NCI-H2107 treated with DMSO at 0.1 percent for 48 hours (cell line): Measurements from ENCODE around the gene TMEM25.
"Not testable (repeated sequence)": the region's sequence is repeated elsewhere in the genome, so short reads cannot be mapped to it uniquely, and the experiment has no call there.

Experiments used
- DNase-seq: peaks from one replicate; lab custom pipeline; 2025; ENCODE audit not compliant: unreplicated experiment; lab: John Stamatoyannopoulos, UW

The TMEM25 gene

DNA sequence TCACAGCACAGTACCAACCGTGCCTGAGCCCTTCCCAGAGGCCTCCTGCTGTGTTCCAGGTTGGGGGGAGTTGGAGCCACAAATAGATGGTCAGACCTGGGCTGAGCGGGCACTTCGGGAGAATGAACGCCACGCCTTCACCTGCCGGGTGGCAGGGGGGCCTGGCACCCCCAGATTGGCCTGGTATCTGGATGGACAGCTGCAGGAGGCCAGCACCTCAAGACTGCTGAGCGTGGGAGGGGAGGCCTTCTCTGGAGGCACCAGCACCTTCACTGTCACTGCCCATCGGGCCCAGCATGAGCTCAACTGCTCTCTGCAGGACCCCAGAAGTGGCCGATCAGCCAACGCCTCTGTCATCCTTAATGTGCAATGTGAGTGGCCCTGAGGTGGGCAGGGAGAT lies 1.1 kb downstream of the TMEM25 start:
- no peak for DNase-seq

- DNase-seq: no peak
Measured at GRCh38 chr11:118532852-118533768, 2.1 kb downstream of the TMEM25 start.

GRCh38 chr11:118533769-118534729 lies 3.1 kb downstream of the TMEM25 start:
- no peak for DNase-seq

- no peak for DNase-seq
Measured at GRCh38 chr11:118535261-118535660, 4.3 kb downstream of the TMEM25 start.

- DNase-seq: no peak
Measured at GRCh38 chr11:118536726-118537125, 5.7 kb downstream of the TMEM25 start.

DNA sequence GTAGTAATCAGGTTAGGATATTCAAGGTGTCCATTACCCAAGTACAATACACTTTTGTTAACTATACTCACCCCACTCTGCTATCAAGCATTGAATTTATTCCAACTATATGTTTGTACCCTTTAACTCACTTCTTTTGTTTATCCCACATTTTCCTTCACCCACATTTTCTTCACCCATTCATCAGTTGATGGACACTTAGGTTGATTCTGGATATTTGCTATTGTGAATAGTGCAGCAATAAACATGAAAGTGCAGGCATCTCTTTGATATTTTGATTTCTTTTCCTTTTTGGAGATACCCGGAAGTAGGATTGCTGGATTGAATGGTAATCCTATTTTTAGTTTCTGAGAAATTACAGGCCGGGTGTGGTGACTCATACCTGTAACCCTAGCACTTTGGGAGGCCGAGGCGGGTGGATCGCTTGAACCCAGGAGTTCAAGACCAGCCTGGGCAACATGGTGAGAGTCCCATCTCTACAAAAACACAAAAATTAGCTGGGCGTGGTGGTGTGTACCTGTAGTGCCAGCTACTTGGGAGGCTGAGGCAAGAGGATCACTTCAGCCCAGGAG lies 6.5 kb downstream of the TMEM25 start:
- no peak for DNase-seq

DNA sequence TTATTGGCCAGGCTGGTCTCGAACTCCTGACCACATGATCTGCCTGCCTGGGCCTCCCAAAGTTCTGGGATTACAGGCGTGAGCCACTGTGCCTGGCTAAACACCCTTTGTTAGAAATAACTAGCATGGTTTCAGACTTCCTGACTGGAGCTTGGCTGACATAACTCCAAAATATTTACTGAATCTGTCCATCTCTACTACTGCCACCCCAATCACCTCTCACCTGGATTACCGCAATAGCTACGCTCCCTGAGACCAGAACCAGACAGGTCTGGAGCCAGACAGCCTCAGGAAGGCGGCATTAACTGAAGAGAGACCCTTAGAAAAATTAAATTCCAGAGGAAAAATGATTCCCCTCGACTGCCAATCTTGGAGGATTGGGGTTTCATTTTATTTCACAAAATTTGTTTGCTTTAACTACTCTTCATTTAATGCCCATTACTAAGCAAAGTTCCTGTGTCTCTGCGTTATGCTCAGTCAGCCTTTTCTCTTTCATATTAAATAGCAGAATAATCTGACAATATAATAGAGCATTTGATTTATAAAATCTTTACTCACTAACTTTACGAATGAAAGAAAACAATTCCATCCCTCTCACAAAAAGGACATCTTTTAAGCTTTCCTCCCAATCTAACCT lies 13.1 kb downstream of the TMEM25 start:
- DNase-seq: no peak

- no peak for DNase-seq
Measured at GRCh38 chr11:118544647-118545010, 13.6 kb downstream of the TMEM25 start.

GRCh38 chr11:118545533-118545932 lies 14.5 kb downstream of the TMEM25 start:
- no peak for DNase-seq

DNA sequence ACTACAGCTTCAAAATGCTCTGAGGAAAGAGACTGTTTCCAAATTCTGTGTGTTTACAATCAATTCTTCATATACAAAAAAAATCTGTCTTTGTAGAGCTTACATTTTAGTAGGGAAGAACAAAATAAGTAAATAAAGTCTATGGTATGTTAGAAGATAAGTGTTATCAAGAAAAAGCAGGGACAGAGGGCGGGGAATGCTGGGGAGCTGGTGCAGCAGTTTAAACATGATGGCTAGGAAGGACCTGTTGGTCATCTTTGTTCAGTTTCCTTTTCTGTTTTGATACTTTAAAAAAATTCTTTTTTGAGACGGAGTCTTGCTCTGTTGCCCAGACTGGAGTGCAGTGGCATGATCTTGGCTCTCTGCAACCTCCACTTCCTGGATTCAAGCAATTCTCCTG lies 16.1 kb downstream of the TMEM25 start:
- DNase-seq: no peak

DNA sequence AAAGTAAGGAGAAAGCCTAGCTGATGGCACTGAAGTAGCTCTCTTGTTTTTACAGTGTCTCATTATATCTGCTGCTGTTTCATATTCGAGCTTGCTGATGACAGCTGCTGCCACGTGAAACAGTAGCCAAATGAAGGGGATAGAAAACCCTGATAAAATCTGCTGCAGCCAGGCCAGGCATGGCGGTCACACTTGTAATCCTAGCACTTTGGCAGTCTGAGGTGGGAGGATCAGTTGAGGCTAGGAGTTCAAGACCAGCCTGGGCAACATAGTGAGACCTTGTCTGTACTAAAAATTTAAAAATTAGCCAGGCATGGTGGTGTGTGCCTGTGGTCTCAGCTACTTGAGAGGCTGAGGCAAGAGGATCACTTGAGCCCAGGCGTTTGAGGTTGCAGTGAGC lies 21.3 kb downstream of the TMEM25 start:
- no peak for DNase-seq

- no peak for DNase-seq
Measured at GRCh38 chr11:118560806-118561205, 29.8 kb downstream of the TMEM25 start.

DNA sequence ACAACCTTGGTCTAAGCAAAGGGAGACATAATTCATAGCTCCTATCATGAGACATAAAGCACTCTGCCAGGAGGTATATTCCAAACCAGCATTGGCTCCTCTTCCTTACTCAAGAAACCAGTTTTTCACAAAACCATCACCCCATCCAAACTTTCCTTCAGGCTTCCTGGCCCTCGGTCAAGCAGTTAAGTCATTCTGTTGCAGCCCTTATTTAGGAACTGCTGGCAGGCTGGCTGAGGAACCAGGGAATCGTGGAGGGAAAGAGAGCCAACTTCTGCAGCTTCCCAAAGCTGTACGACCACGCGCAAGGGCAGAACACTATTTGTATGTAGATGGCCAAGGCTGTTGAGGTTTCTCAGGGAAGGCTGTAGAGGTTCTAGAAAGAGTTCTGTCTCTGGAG lies 34.1 kb downstream of the TMEM25 start:
- DNase-seq: no peak

DNA sequence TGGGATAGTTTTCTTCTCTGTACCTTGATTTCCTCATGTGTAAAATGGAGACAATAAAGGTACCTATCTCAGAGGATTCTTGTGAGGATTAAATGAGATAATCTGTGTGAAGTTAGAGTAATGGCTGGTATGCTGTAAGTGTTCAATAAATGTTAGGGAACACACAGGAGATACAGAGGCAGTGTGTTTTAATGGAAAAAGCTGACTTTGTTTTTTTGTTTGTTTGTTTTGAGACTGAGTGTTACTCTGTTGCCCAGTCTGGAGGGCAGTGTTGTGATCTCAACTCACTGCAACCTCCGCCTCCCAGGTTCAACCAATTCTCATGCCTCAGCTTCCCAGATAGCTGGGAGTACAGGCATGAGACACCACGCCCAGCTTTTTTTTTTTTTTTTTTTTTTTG lies 38.7 kb downstream of the TMEM25 start:
- DNase-seq: no peak

DNA sequence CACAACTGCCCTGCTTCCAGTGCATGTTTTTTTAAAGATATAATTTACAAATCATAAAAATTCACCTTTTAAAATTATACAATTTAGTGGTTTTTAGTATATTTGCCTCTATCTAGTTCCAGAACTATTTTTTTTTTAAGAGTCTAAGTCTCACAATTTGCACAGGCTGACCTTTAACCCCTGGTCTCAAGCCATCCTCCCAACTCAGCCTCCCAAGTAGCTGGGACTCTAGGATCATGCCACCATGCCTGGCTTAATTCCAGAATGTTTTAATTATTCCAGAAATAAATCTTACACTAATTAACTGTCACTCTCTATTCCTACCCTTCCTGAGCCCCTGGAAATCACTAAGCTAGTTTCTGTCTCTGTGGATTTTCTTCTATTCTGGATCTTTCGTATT lies 39.8 kb downstream of the TMEM25 start:
- DNase-seq: no peak

DNA sequence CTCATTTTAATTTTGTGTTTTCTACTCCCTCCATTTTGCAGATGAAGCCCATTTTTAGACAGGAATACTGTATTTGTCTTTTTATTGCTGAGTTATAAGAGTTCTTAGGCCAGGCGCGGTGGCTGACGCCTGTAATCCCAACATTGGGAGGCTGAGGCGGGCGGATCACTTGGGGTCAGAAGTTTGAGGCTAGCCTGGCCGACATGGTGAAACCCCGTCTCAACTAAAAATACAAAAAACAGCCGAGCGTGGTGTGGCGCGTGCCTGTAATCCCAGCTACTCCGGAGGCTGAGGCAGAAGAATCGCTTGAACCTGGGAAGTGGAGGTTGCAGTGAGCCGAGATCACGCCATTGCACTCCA lies 40.7 kb downstream of the TMEM25 start:
- not testable (repeated sequence) for DNase-seq

- DNase-seq: peak; percentile 22
Measured at GRCh38 chr11:118572061-118572980, 41.3 kb downstream of the TMEM25 start, which contains the start of gene ARCN1. TSS of gene ARCN1 (plus strand) at chr11:118572409. CDS start at chr11:118572548, 139 bp downstream.

DNA sequence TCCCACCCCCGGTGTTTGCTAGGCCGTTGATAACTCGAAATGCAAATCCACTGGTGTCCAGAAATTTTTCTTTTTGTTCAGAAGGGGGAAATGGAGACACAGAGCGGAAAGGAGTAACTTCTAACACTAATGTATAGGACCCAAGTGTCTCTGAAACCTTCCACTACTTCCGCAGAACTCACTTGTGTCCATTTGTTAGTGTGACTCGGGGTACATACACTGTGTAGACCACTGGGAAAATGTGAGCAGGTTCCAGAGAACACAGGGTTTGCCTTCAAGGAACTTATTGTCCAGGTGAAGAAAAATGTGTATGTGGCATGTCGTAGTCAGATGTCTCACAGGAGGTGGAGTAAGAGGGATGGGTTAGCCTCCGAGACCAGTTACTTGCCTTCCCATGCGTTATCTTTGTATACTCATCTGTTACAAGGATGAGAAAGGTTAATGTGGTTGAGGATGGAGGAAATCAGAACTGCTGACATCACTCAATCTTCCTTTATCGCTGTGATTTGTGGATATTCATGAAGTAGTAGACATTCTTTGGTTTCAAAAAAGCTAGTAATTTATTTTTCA lies 42.1 kb downstream of the TMEM25 start:
- DNase-seq: no peak

- DNase-seq: no peak
Measured at GRCh38 chr11:118574636-118575035, 43.6 kb downstream of the TMEM25 start.

- not testable (repeated sequence) for DNase-seq
Measured at GRCh38 chr11:118577995-118578394, 47.0 kb downstream of the TMEM25 start.
